H1 (cell line): ENCODE data around the gene CISH. TPM values are rescaled to one million over a fixed set of nuclear protein-coding genes. Genes with fewer than 3 reads are reported as not detected.

Experiments
- CTCF ChIA-PET: fragments of 300-600 bp; sonication (Branson Sonifier 250); formaldehyde crosslinking; loops from one replicate; lab custom pipeline; 2021; ENCODE audit not compliant: partially characterized antibody; lab: Charles Lee
- POLR2A ChIA-PET: fragments of 300-600 bp; sonication (Branson Sonifier 250); formaldehyde crosslinking; loops from one replicate; lab custom pipeline; 2021; ENCODE audit warnings: inconsistent platforms; ENCODE audit not compliant: partially characterized antibody; lab: Charles Lee
- DNase-seq, 2 experiments: peaks; one replicate each; pipeline versions ENCODE4 v3.0.0 to v3.0.0-alpha.2; 2010 to 2022; ENCODE audit warnings: low spot score in 2 of 2, low read depth in 1 of 2, mixed read lengths in 1 of 2
- FAIRE-seq: peaks from 2 replicates; lab custom pipeline; 2011; peaks lifted over from hg19 to GRCh38; lab: Jason Lieb, UNC
- H2AFZ ChIP-seq: 2 replicates; pipeline ENCODE4 v1.8.1; 2012; ENCODE audit warnings: low read length, inconsistent platforms
- H2AK5ac ChIP-seq: 2 replicates; pipeline ENCODE4 v1.6.1; 2013; ENCODE audit warnings: low read depth, low read length
- H2BK120ac ChIP-seq: replicated peaks from 2 replicates; pipeline ENCODE3; 2013; ENCODE audit warnings: low read depth, low read length, inconsistent platforms
- H2BK12ac ChIP-seq: 2 replicates; pipeline ENCODE4 v1.6.1; 2013; ENCODE audit warnings: low read depth, low read length
- H2BK15ac ChIP-seq: 2 replicates; pipeline ENCODE4 v1.6.1; 2013; ENCODE audit warnings: low read length
- H2BK20ac ChIP-seq: 2 replicates; pipeline ENCODE4 v1.6.1; 2013; ENCODE audit warnings: low read length
- H2BK5ac ChIP-seq: 2 replicates; pipeline ENCODE4 v1.6.1; 2013; ENCODE audit warnings: low read depth, low read length
- H3K14ac ChIP-seq: 2 replicates; pipeline ENCODE4 v1.6.1; 2013; ENCODE audit warnings: inconsistent platforms; ENCODE audit not compliant: insufficient read length
- H3K18ac ChIP-seq: 2 replicates; pipeline ENCODE4 v1.6.1; 2013; ENCODE audit warnings: low read length; ENCODE audit errors: extremely low read depth
- H3K23ac ChIP-seq: 2 replicates; pipeline ENCODE4 v1.6.1; 2013; ENCODE audit warnings: inconsistent platforms; ENCODE audit not compliant: insufficient read length
- H3K23me2 ChIP-seq: 2 replicates; pipeline ENCODE4 v1.6.1; 2013; ENCODE audit warnings: low read depth, low read length
- H3K27ac ChIP-seq: 2 replicates; pipeline ENCODE4 v1.6.1; 2011; ENCODE audit warnings: low read depth, low read length, inconsistent platforms
- H3K27me3 ChIP-seq, 4 experiments: replicated peaks in 1 of 4; 1 replicate in 1 of 4; 2 replicates in 3 of 4; pipeline versions ENCODE4 v1.6.1 to v1.8.1; 2011 to 2013; ENCODE audit warnings: low read length in 3 of 4, mild to moderate bottlenecking in 3 of 4, inconsistent platforms in 2 of 4, mixed read lengths in 2 of 4, moderate library complexity in 1 of 4; ENCODE audit not compliant: control insufficient read depth in 3 of 4, insufficient read depth in 3 of 4; ENCODE audit errors: extremely low read depth in 1 of 4
- H3K36me3 ChIP-seq, 4 experiments: 2 replicates each; pipeline versions ENCODE4 v1.6.1 to v1.8.1; 2011 to 2013; ENCODE audit warnings: mild to moderate bottlenecking in 4 of 4, low read length in 3 of 4, moderate library complexity in 2 of 4, control low read depth in 1 of 4, inconsistent platforms in 1 of 4; ENCODE audit not compliant: insufficient read depth in 4 of 4, control insufficient read depth in 2 of 4
- H3K4ac ChIP-seq: replicated peaks from 2 replicates; pipeline ENCODE3; 2013; ENCODE audit warnings: low read length, low read depth, mixed read lengths, inconsistent platforms; ENCODE audit not compliant: insufficient read length
- H3K4me1 ChIP-seq, 4 experiments: replicated peaks in 1 of 4; 1 replicate in 1 of 4; 2 replicates in 3 of 4; pipeline versions ENCODE4 v1.6.1 to v1.8.1; 2011 to 2013; ENCODE audit warnings: low read length in 3 of 4, inconsistent platforms in 2 of 4, mixed read lengths in 1 of 4; ENCODE audit not compliant: insufficient read depth in 4 of 4, control insufficient read depth in 3 of 4
- H3K4me2 ChIP-seq, 2 experiments: 2 replicates each; pipeline versions ENCODE4 v1.6.1 to v1.8.1; 2011 to 2013; ENCODE audit warnings: low read depth in 2 of 2, low read length in 2 of 2, control low read depth in 1 of 2, inconsistent platforms in 1 of 2, mild to moderate bottlenecking in 1 of 2; ENCODE audit not compliant: insufficient read depth in 1 of 2
- H3K4me3 ChIP-seq, 4 experiments: fragments of 200-600, 300-600 bp in 1 of 4; sonication (generic), shearing (Covaris generic), sonication (Bioruptor Twin) in 1 of 4; 2 replicates each; pipeline versions ENCODE4 v1.5.1 to v1.8.1; 2011 to 2016; ENCODE audit warnings: low read length in 4 of 4, low read depth in 3 of 4, control low read depth in 2 of 4, inconsistent platforms in 2 of 4, mild to moderate bottlenecking in 2 of 4, mixed read lengths in 1 of 4, moderate library complexity in 1 of 4; ENCODE audit not compliant: insufficient read depth in 2 of 4; ENCODE audit errors: extremely low read depth in 1 of 4
- H3K56ac ChIP-seq: replicated peaks from 2 replicates; pipeline ENCODE3; 2013; ENCODE audit warnings: low read depth, mild to moderate bottlenecking, mixed read lengths, low read length, inconsistent platforms; ENCODE audit not compliant: insufficient read length
- H3K79me1 ChIP-seq: 2 replicates; pipeline ENCODE4 v1.6.1; 2013; ENCODE audit warnings: low read depth, low read length, control low read depth
- H3K79me2 ChIP-seq, 2 experiments: 2 replicates each; pipeline versions ENCODE4 v1.6.1 to v1.8.1; 2012 to 2013; ENCODE audit warnings: low read length in 2 of 2, mild to moderate bottlenecking in 2 of 2, inconsistent platforms in 1 of 2; ENCODE audit not compliant: insufficient read depth in 2 of 2, control insufficient read depth in 1 of 2
- H3K9ac ChIP-seq, 4 experiments: replicated peaks in 1 of 4; 1 replicate in 1 of 4; 2 replicates in 3 of 4; pipeline versions ENCODE4 v1.6.1 to v1.8.1; 2011 to 2013; ENCODE audit warnings: low read depth in 3 of 4, low read length in 3 of 4, control low read depth in 2 of 4, mild to moderate bottlenecking in 2 of 4, moderate library complexity in 2 of 4, inconsistent platforms in 1 of 4; ENCODE audit errors: extremely low read depth in 1 of 4
- H3K9me3 ChIP-seq, 2 experiments: 2 replicates each; pipeline versions ENCODE4 v1.6.1 to v1.8.1; 2012 to 2013; ENCODE audit warnings: mild to moderate bottlenecking in 2 of 2, moderate library complexity in 2 of 2, control low read depth in 1 of 2, inconsistent platforms in 1 of 2, low read depth in 1 of 2, low read length in 1 of 2, mixed read lengths in 1 of 2; ENCODE audit not compliant: insufficient read depth in 2 of 2
- H4K20me1 ChIP-seq, 2 experiments: replicated peaks in 1 of 2; 2 replicates each; pipeline versions ENCODE3 to v1.8.1; 2011 to 2013; ENCODE audit warnings: inconsistent platforms in 2 of 2, low read length in 2 of 2, mild to moderate bottlenecking in 1 of 2; ENCODE audit not compliant: insufficient read depth in 2 of 2, control insufficient read depth in 1 of 2
- H4K5ac ChIP-seq: 2 replicates; pipeline ENCODE4 v1.6.1; 2013; ENCODE audit warnings: low read length, low read depth, mixed read lengths, inconsistent platforms; ENCODE audit not compliant: insufficient read length
- H4K8ac ChIP-seq: 2 replicates; pipeline ENCODE4 v1.8.0; 2013; ENCODE audit warnings: mild to moderate bottlenecking, moderate library complexity, low read length, inconsistent platforms; ENCODE audit not compliant: insufficient read depth; ENCODE audit errors: extremely low read depth
- H4K91ac ChIP-seq: replicated peaks from 2 replicates; pipeline ENCODE3; 2013; ENCODE audit warnings: low read length, mixed read lengths, inconsistent platforms; ENCODE audit not compliant: insufficient read length
- CBX5 ChIP-seq: fragments of 300-800, 300-1000 bp; sonication (generic); IDR thresholded peaks from 2 replicates; pipeline ENCODE4 v1.7.1; 2016; ENCODE audit warnings: antibody characterized with exemption, low read length, low read depth
- JUN ChIP-seq: IDR thresholded peaks from 2 replicates; pipeline ENCODE4 v1.6.1; 2011; ENCODE audit warnings: low read depth, mild to moderate bottlenecking, improper control_type of control experiment, low read length
- WGBS, 2 experiments: shearing (Covaris generic) in 1 of 2; methylation state at CpG; one replicate each; pipeline versions ENCODE4 v1.1.6 to v1.1.7; 2013 to 2015; ENCODE audit warnings: low lambda C conversion rate in 2 of 2, mixed read lengths in 2 of 2, inconsistent platforms in 1 of 2, low coverage in 1 of 2, missing lambda C conversion rate in 1 of 2; ENCODE audit not compliant: insufficient replicate concordance in 2 of 2, insufficient coverage in 1 of 2, insufficient read length in 1 of 2; ENCODE audit errors: extremely low coverage in 1 of 2, missing lambda C conversion rate in 1 of 2; 5-methylcytosine and 5-hydroxymethylcytosine counted together
- polyA plus RNA-seq, 7 experiments: library from polyadenylated mRNA; depleted of rRNA in 3 of 7; stranded (reverse) in 5 of 7; unstranded in 2 of 7; fragments of >200 nt in 5 of 7; fragments of 200-250 nt in 2 of 7; gene quantifications; 1 replicate in 5 of 7; 2 replicates in 1 of 7; 4 replicates in 1 of 7; pipeline versions ENCODE4 v1.2.1 to v1.2.3, GENCODE V29; 2011 to 2013; ENCODE audit warnings: missing spikeins in 2 of 7, mixed read lengths in 2 of 7
- total RNA-seq: library from RNA; stranded (reverse); fragmentation: NEBNext Ultra II Directional; extraction: Animal tissue kit (Norgen Biotek cat#: 25700); gene quantifications from 2 replicates; pipeline ENCODE4 v1.2.1, GENCODE V29; 2021

Gene CISH
- total and polyA plus RNA-seq, 2 of the 8 experiments (the other 6 are each of a cell fraction or from before 2014, with no cell fraction given) = 1.9 to 2.2 TPM

GRCh38 chr3:50648313-50648712 lies 36.7 kb upstream of the CISH start:
- FAIRE-seq = no peak
- TF ChIP-seq CBX5 (no peak), JUN (no peak)
- TF ChIP-seq, all 59 proteins: peak for 0

More at GRCh38 chr3:50648313-50648712, 36.7 kb upstream of the CISH start:
- Histone ChIP-seq H4K8ac (no peak overlapping the region), H4K20me1 (peaks cover 2% of the 10 kb centered on the region in 2 experiments), H3K4me3 (no peak overlapping the region), H3K4ac (no peak overlapping the region), H2BK5ac (no peak overlapping the region), H3K56ac (no peak overlapping the region), H3K18ac (no peak overlapping the region), H3K14ac (no peak overlapping the region), H2AK5ac (no peak overlapping the region), H4K5ac (no peak overlapping the region), H3K9me3 (no peaks in the 10 kb centered on the region), H3K23me2 (no peaks in the 10 kb centered on the region), H3K27me3 (no peaks in the 10 kb centered on the region), H2BK15ac (no peak overlapping the region), H3K27ac (no peak overlapping the region), H3K9ac (no peak overlapping the region), H4K91ac (no peak overlapping the region), H3K36me3 (peaks cover 0 to 8% (median 5%) of the 10 kb centered on the region in 4 experiments; a peak in 3 of 8 replicates), H3K4me1 (peaks cover 0 to 18% (median 6%) of the 10 kb centered on the region in 4 experiments; a peak in 6 of 7 replicates), H3K23ac (no peak overlapping the region), H2BK120ac (no peak overlapping the region), H3K4me2 (no peak overlapping the region), H2BK20ac (no peak overlapping the region), H3K79me2 (no peaks in the 10 kb centered on the region), H3K79me1 (no peaks in the 10 kb centered on the region; the same call in none of the 2 replicates), H2AFZ (no peak overlapping the region), H2BK12ac (no peak overlapping the region)
- WGBS, 2 experiments = 68% methylated on average over 6 of the region's 6 CpGs; no CpG with 5 or more reads in 1 of the 2 experiments
- ChIA-PET CTCF (interaction anchor here (0.5 to 63.8 kb wide), 5 partner anchors 26 to 786 kb away, joined by 3 to 1262 read pairs (median 3); partner anchors contain the start of genes CISH, DOCK3 and MAPKAPK3), POLR2A (interaction anchor here (1.6 kb wide), 1 partner anchor 11 kb away, joined by 3 read pairs; no protein-coding TSS in a partner anchor)
- peak in 1 of 2 experiments; percentile 60 for DNase-seq
